Measurements from ENCODE around the gene TOE1. TPM values are rescaled to one million over a fixed set of nuclear protein-coding genes. Genes with fewer than 3 reads are reported as not detected.

TOE1 gene
- total RNA-seq, 2 donors from 2014 or later: 9.6 to 16.7 TPM

- no peaks in the 10 kb centered on the region for H3K36me3 ChIP-seq (ENCODE audit: control insufficient read depth, insufficient read depth, low read length)
- Mint-ChIP-seq H3K4me1 (peaks cover 23% of the 10 kb centered on the region), H3K36me3 (ENCODE audit: low read depth) (no peaks in the 10 kb centered on the region), H3K9me3 (peaks cover 3% of the 10 kb centered on the region), H3K27me3 (ENCODE audit: insufficient read depth) (no peaks in the 10 kb centered on the region), H3K4me3 (no peak overlapping the region), H3K27ac (no peak overlapping the region)
- no peaks in the 10 kb centered on the region for H3K9me3 ChIP-seq (ENCODE audit: control insufficient read depth, low read length)
- 69 to 70% methylated on average over 2 of the region's 2 CpGs for WGBS, 2 experiments (ENCODE audit: insufficient coverage in 1 of 2, insufficient read length in 1 of 2)
- H3K27ac ChIP-seq (ENCODE audit: low read depth, low read length): no peak overlapping the region
- peaks cover 7% of the 10 kb centered on the region for H3K4me1 ChIP-seq (ENCODE audit: control insufficient read depth, insufficient read depth, low read length)
- no peak for DNase-seq
- no peak for TF ChIP-seq CTCF (conservative IDR thresholded peaks at IDR 0.05)
- no peaks in the 10 kb centered on the region for H3K27me3 ChIP-seq (ENCODE audit: control insufficient read depth, insufficient read depth, low read length, poor library complexity, severe bottlenecking)
- H3K9ac ChIP-seq (ENCODE audit: extremely low read depth, low read length, poor library complexity, severe bottlenecking): no peak overlapping the region
- no peak overlapping the region for H3K4me3 ChIP-seq (ENCODE audit: low read length)
Observed at GRCh38 chr1:45300669-45300997, 39.3 kb upstream of the TOE1 start.

- no peak for TF ChIP-seq CTCF (conservative IDR thresholded peaks at IDR 0.05)
- Histone ChIP-seq H3K27ac (ENCODE audit: low read depth, low read length) (no peak overlapping the region), H3K9ac (ENCODE audit: extremely low read depth, low read length, poor library complexity, severe bottlenecking) (peak overlapping the region; percentile 65), H3K4me1 (ENCODE audit: control insufficient read depth, insufficient read depth, low read length) (peaks cover 7% of the 10 kb centered on the region), H3K9me3 (ENCODE audit: control insufficient read depth, low read length) (no peaks in the 10 kb centered on the region), H3K36me3 (ENCODE audit: control insufficient read depth, insufficient read depth, low read length) (no peaks in the 10 kb centered on the region), H3K27me3 (ENCODE audit: control insufficient read depth, insufficient read depth, low read length, poor library complexity, severe bottlenecking) (no peaks in the 10 kb centered on the region), H3K4me3 (ENCODE audit: low read length) (peak overlapping the region; percentile 86)
- WGBS, 2 experiments (ENCODE audit: insufficient coverage in 1 of 2, insufficient read length in 1 of 2): 90 to 95% methylated on average over 8 to 16 of the region's 16 CpGs
- Mint-ChIP-seq H3K4me1 (peaks cover 33% of the 10 kb centered on the region), H3K36me3 (ENCODE audit: low read depth) (no peaks in the 10 kb centered on the region), H3K4me3 (peak overlapping the region; percentile 83), H3K27ac (no peak overlapping the region), H3K27me3 (ENCODE audit: insufficient read depth) (no peaks in the 10 kb centered on the region), H3K9me3 (no peaks in the 10 kb centered on the region)
- DNase-seq: no peak
Observed at GRCh38 chr1:45302505-45303150, 37.3 kb upstream of the TOE1 start.

- peaks cover 32% of the 10 kb centered on the region for H3K4me1 Mint-ChIP-seq
- H3K27ac Mint-ChIP-seq: peak overlapping the region; percentile 96
- H3K9ac ChIP-seq (ENCODE audit: extremely low read depth, low read length, poor library complexity, severe bottlenecking): peak overlapping the region; percentile 65
- H3K9me3 Mint-ChIP-seq: no peaks in the 10 kb centered on the region
- peak overlapping the region; percentile 83 for H3K4me3 Mint-ChIP-seq
- no peaks in the 10 kb centered on the region for H3K36me3 ChIP-seq (ENCODE audit: control insufficient read depth, insufficient read depth, low read length)
- no peaks in the 10 kb centered on the region for H3K9me3 ChIP-seq (ENCODE audit: control insufficient read depth, low read length)
- peak overlapping the region; percentile 84 for H3K27ac ChIP-seq (ENCODE audit: low read depth, low read length)
- H3K4me1 ChIP-seq (ENCODE audit: control insufficient read depth, insufficient read depth, low read length): peaks cover 7% of the 10 kb centered on the region
- peak; percentile 85 for TF ChIP-seq CTCF (conservative IDR thresholded peaks at IDR 0.05)
- 2 to 5% methylated on average over 27 to 68 of the region's 68 CpGs for WGBS, 2 experiments (ENCODE audit: insufficient coverage in 1 of 2, insufficient read length in 1 of 2)
- no peaks in the 10 kb centered on the region for H3K27me3 ChIP-seq (ENCODE audit: control insufficient read depth, insufficient read depth, low read length, poor library complexity, severe bottlenecking)
- peak; percentile 99 for DNase-seq
- peak overlapping the region; percentile 86 for H3K4me3 ChIP-seq (ENCODE audit: low read length)
- H3K27me3 Mint-ChIP-seq (ENCODE audit: insufficient read depth): no peaks in the 10 kb centered on the region
- H3K36me3 Mint-ChIP-seq (ENCODE audit: low read depth): no peaks in the 10 kb centered on the region
Observed at GRCh38 chr1:45303520-45304310, 36.3 kb upstream of the TOE1 start.

Data from endodermal cell (in vitro differentiated cells).